Tibial nerve (tissue), 4 donors: ENCODE results near the gene PPP1R1A.

Source experiments
- EP300 ChIP-seq, 2 donors: sonication (generic); formaldehyde crosslinking; IDR thresholded peaks; one replicate each; pipeline ENCODE4 v1.6.1; 2017; ENCODE audit warnings: antibody characterized with exemption in 2 of 2, mild to moderate bottlenecking in 1 of 2
- TF ChIP-seq, protein P1 (sequence below), 5 experiments: fragments of 200-600 bp in 3 of 5; fragments of 450-650 bp in 2 of 5; sonication (generic) in 3 of 5; IDR thresholded peaks; one replicate each; pipeline ENCODE4 v1.5.1; 2016 to 2019; ENCODE audit warnings: antibody characterized with exemption in 5 of 5, mild to moderate bottlenecking in 3 of 5, moderate library complexity in 2 of 5

DNA sequence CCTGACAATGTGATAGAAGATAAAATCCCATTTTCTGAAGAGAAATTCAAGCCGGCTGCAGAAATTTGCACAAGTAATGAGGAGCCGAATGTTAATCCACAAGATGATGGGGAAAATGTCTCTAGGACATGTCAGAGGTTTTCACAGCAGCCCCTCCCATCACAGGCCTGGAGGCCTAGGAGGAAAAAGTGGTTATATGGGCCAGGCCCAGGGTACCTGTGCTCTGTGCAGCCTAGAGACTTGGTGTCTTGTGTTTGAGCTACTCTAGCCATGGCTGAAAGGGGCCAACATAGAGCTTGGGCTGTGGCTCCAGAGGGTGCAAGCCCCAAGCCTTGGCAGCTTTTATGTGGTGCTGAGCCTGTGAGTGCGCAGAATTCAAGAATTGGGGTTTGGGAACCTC lies 38.8 kb upstream of the PPP1R1A start:
- no peak for TF ChIP-seq EP300 (IDR thresholded peaks at IDR 0.05)
- TF ChIP-seq, protein P1, sequence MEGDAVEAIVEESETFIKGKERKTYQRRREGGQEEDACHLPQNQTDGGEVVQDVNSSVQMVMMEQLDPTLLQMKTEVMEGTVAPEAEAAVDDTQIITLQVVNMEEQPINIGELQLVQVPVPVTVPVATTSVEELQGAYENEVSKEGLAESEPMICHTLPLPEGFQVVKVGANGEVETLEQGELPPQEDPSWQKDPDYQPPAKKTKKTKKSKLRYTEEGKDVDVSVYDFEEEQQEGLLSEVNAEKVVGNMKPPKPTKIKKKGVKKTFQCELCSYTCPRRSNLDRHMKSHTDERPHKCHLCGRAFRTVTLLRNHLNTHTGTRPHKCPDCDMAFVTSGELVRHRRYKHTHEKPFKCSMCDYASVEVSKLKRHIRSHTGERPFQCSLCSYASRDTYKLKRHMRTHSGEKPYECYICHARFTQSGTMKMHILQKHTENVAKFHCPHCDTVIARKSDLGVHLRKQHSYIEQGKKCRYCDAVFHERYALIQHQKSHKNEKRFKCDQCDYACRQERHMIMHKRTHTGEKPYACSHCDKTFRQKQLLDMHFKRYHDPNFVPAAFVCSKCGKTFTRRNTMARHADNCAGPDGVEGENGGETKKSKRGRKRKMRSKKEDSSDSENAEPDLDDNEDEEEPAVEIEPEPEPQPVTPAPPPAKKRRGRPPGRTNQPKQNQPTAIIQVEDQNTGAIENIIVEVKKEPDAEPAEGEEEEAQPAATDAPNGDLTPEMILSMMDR (IDR thresholded peaks at IDR 0.05) = no peak
